ENCODE measurements around the gene NLRC3. TPM values are rescaled to one million over a fixed set of nuclear protein-coding genes. Genes with fewer than 3 reads are reported as not detected.

Gene NLRC3
- polyA plus RNA-seq, 1 of the 3 experiments (the other 2 are of a cell fraction) = not detected

DNA sequence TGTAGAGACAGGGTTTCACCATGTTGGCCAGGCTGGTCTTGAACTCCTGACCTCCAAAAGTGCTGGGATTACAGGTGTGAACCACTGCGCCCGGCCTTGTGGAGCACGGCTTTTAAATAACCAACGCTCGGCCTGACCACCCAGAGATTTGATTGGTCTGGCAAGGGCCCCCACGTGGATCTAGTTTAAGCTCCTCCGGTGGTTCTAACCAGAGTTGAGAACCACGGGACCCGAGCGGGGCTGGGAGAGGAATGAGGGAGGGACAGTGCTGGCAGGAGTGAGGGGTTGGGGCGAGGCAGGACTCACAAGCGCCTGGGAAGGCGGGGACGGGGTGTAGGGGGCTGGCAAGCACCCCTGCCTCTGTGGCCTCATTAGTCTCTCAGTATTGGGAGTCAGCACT lies 3.0 kb downstream of the NLRC3 start:
- WGBS (ENCODE audit: low lambda C conversion rate) = 79% methylated on average over 14 of the region's 14 CpGs
- ChIA-PET POLR2A (no interaction called here), CTCF (no interaction called here)

More for the DNA sequence above, 3.0 kb downstream of the NLRC3 start:
- Histone ChIP-seq H3K79me2 (ENCODE audit: insufficient read depth) (no peaks in the 10 kb centered on the region), H3K4me3 (ENCODE audit: low read depth in 2 of 2, low read length in 1 of 2) (no peak overlapping the region), H3K27ac (ENCODE audit: low read depth in 2 of 2, low read length in 1 of 2) (no peak overlapping the region), H3K4me1 (ENCODE audit: control insufficient read depth in 1 of 2, insufficient read depth in 2 of 2, low read depth in 1 of 2, low read length in 1 of 2) (no peaks in the 10 kb centered on the region; a peak in 1 of 4 replicates), H3K9me3 (no peaks in the 10 kb centered on the region), H3K36me3 (replicated peaks in 1 of 2; ENCODE audit: control insufficient read depth in 1 of 2, insufficient read depth in 2 of 2, low read length in 1 of 2) (no peaks in the 10 kb centered on the region), H4K20me1 (ENCODE audit: insufficient read depth) (no peaks in the 10 kb centered on the region), H3K9me2 (no peaks in the 10 kb centered on the region), H3K27me3 (ENCODE audit: insufficient read depth) (no peaks in the 10 kb centered on the region), H3K9ac (no peak overlapping the region), H2AFZ (ENCODE audit: low read depth) (no peak overlapping the region), H3F3A (replicated peaks; ENCODE audit: insufficient read depth) (no peaks in the 10 kb centered on the region), H3K4me2 (no peak overlapping the region)
- TF ChIP-seq, protein P1, sequence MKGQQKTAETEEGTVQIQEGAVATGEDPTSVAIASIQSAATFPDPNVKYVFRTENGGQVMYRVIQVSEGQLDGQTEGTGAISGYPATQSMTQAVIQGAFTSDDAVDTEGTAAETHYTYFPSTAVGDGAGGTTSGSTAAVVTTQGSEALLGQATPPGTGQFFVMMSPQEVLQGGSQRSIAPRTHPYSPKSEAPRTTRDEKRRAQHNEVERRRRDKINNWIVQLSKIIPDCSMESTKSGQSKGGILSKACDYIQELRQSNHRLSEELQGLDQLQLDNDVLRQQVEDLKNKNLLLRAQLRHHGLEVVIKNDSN (IDR thresholded peaks at IDR 0.05; ENCODE audit: borderline replicate concordance, low read depth) = no peak
- TF ChIP-seq, protein P2, sequence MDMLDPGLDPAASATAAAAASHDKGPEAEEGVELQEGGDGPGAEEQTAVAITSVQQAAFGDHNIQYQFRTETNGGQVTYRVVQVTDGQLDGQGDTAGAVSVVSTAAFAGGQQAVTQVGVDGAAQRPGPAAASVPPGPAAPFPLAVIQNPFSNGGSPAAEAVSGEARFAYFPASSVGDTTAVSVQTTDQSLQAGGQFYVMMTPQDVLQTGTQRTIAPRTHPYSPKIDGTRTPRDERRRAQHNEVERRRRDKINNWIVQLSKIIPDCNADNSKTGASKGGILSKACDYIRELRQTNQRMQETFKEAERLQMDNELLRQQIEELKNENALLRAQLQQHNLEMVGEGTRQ (IDR thresholded peaks at IDR 0.05; ENCODE audit: borderline replicate concordance, low read depth, low read length) = no peak
- TF ChIP-seq, protein P3, sequence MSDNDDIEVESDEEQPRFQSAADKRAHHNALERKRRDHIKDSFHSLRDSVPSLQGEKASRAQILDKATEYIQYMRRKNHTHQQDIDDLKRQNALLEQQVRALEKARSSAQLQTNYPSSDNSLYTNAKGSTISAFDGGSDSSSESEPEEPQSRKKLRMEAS (IDR thresholded peaks at IDR 0.05; ENCODE audit: low read depth) = no peak
- no peak for TF ChIP-seq ELF1 (IDR thresholded peaks at IDR 0.05)
- no peak for TF ChIP-seq YY1 (IDR thresholded peaks at IDR 0.05; ENCODE audit: low read depth)
- TF ChIP-seq, protein P4, sequence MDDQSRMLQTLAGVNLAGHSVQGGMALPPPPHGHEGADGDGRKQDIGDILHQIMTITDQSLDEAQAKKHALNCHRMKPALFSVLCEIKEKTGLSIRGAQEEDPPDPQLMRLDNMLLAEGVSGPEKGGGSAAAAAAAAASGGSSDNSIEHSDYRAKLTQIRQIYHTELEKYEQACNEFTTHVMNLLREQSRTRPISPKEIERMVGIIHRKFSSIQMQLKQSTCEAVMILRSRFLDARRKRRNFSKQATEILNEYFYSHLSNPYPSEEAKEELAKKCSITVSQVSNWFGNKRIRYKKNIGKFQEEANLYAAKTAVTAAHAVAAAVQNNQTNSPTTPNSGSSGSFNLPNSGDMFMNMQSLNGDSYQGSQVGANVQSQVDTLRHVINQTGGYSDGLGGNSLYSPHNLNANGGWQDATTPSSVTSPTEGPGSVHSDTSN (IDR thresholded peaks at IDR 0.05) = no peak
- TF ChIP-seq FOXM1 (IDR thresholded peaks at IDR 0.05; ENCODE audit: low read depth) = no peak
- no peak for TF ChIP-seq NFIC (IDR thresholded peaks at IDR 0.05; ENCODE audit: borderline replicate concordance)
- TF ChIP-seq EZH2phosphoT487 (IDR thresholded peaks at IDR 0.05; ENCODE audit: borderline replicate concordance, low read depth) = no peak
- TF ChIP-seq RCOR1 (IDR thresholded peaks at IDR 0.05; ENCODE audit: low read length) = no peak
- no peak for TF ChIP-seq TCF12 (IDR thresholded peaks at IDR 0.05)
- no peak for TF ChIP-seq EP300 (IDR thresholded peaks at IDR 0.05; ENCODE audit: borderline replicate concordance in 1 of 2, low read depth in 1 of 2, low read length in 1 of 2)
- TF ChIP-seq, protein P5, sequence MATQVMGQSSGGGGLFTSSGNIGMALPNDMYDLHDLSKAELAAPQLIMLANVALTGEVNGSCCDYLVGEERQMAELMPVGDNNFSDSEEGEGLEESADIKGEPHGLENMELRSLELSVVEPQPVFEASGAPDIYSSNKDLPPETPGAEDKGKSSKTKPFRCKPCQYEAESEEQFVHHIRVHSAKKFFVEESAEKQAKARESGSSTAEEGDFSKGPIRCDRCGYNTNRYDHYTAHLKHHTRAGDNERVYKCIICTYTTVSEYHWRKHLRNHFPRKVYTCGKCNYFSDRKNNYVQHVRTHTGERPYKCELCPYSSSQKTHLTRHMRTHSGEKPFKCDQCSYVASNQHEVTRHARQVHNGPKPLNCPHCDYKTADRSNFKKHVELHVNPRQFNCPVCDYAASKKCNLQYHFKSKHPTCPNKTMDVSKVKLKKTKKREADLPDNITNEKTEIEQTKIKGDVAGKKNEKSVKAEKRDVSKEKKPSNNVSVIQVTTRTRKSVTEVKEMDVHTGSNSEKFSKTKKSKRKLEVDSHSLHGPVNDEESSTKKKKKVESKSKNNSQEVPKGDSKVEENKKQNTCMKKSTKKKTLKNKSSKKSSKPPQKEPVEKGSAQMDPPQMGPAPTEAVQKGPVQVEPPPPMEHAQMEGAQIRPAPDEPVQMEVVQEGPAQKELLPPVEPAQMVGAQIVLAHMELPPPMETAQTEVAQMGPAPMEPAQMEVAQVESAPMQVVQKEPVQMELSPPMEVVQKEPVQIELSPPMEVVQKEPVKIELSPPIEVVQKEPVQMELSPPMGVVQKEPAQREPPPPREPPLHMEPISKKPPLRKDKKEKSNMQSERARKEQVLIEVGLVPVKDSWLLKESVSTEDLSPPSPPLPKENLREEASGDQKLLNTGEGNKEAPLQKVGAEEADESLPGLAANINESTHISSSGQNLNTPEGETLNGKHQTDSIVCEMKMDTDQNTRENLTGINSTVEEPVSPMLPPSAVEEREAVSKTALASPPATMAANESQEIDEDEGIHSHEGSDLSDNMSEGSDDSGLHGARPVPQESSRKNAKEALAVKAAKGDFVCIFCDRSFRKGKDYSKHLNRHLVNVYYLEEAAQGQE (IDR thresholded peaks at IDR 0.05; ENCODE audit: low read depth, low read length) = no peak
- no peak for TF ChIP-seq RAD21 (IDR thresholded peaks at IDR 0.05; ENCODE audit: low read length)
- DNase-seq = no peak
